Medulla oblongata (tissue), 1 donor: ENCODE data around the gene ATP5F1E.
A peak's percentile ranks its signal among the peaks of the same experiment; 100 is the strongest.

Source experiments
- DNase-seq: peaks from one replicate; pipeline ENCODE4 v3.0.0-alpha.2; 2015; ENCODE audit errors: extremely low spot score

ATP5F1E gene

GRCh38 chr20:59032023-59032712 is at the start of gene ATP5F1E:
Gene ATP5F1E, minus strand, starts transcription at chr20:59032335. Its CDS starts 84 bp downstream, at chr20:59032251.
- DNase-seq, result peak; percentile 97

DNA sequence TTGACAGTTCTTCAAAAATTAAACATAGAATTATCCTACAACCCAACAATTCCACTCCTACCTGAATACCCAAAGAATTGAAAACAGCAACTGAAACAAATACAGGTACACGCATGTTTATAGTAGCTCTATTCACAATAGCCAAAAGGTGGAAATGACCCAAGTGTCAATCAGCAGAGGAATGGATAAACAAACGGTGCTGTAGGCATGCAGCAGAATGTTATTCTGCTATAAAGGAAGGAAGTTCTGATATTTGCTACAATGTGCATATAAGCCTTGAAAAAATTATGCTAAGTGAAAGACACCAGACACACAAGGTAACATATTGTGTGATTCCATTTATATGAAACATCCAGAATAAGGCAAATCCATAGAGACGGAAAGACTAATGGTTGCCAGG is 48.9 kb upstream of the ATP5F1E start:
- DNase-seq, result no peak

- no peak for DNase-seq
These were observed 46.1 kb upstream of the ATP5F1E start for GRCh38 chr20:59078231-59078630.

- no peak for DNase-seq
These were observed 45.6 kb upstream of the ATP5F1E start for GRCh38 chr20:59077705-59078104.

GRCh38 chr20:59075934-59076508 is 43.9 kb upstream of the ATP5F1E start:
- DNase-seq, result no peak

GRCh38 chr20:59074456-59074855 is 42.3 kb upstream of the ATP5F1E start:
- DNase-seq, result no peak

- no peak for DNase-seq
These were observed 41.4 kb upstream of the ATP5F1E start for GRCh38 chr20:59073582-59073981.

DNA sequence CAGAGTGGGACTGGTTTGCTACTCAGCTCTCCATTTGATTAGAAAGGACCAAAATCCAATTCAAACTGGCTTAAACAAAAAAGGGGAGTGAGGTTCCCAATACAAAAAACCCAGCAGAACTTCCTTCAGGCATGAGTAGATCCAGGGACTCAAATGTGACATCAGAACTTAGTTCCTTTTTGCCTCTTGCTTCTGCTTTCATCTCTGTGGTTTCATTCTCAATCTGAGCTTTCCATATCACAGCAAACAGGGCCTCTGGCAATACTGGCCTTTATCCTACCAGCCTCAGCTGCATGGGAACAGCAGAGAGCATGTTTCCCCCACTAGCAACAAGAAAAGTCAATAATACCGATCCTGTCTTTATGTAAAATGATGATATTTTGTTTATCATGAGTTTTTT is 39.1 kb upstream of the ATP5F1E start:
- peak; percentile 47 for DNase-seq

- no peak for DNase-seq
These were observed 36.9 kb upstream of the ATP5F1E start for GRCh38 chr20:59069026-59069425.

GRCh38 chr20:59068534-59068933 is 36.4 kb upstream of the ATP5F1E start:
- DNase-seq, result no peak

DNA sequence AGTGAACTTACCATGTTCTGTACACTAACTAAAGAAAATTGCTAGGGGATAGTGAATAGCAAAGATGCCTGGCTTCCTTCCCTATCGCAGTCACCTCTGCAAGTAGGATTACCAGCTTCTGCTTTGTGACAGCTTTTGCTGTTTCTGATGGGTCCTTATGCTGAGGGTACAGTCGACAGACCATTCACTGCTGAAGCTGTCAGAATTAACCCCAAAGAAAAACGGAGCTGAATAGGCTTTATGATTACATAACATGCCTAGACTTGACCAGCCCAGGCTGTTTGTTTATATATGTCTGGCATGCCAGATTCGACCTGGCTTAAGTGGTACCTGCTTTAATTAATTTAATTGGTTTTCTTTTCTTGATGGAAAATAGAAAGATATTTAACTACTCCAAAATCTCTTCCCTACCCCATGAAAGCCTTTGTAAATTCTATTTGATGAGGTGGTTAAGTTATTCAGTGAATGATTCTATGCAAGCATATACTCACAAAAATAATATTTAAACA is 32.1 kb upstream of the ATP5F1E start:
- no peak for DNase-seq

DNA sequence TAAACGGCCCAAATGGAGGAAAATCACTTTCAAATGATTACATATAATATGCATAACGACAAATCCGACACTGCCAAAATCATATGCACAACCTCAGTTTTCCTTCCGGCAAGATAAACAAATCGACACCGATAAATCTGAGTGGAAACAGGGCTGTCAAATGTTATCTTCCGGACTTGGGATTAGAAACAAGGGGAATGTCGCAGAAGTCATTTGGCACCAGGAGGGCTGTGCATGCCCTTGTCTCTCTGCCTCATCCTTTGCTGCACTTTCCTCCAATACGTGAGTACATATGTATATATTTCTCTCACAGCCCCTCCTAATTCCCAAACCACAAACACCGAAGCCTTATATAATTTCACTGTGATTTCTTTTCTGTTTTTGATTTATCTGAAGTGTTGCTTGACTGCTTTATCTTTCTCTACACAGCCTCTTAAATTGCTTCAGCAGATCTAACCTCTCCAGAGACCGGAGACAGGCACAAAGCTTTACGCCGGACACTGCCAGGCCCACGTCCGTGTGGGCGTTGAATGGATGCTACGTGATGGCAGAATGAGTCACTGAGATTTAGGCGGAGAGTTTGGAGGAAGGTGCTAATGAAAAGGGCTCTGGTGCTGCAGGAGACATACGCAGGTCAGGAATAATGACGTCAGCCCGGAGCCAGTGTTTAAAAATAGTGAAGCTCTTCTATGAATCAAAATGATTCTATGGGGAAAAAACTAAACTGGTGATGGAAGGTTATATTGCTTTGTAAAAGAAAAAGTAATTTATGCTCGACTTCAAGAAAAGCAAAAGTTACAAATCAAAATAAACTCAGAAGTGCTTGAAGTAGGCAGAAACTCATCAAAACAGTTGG is 31.5 kb upstream of the ATP5F1E start:
- DNase-seq, result no peak

- no peak for DNase-seq
These were observed 29.9 kb upstream of the ATP5F1E start for GRCh38 chr20:59062081-59062480.

DNA sequence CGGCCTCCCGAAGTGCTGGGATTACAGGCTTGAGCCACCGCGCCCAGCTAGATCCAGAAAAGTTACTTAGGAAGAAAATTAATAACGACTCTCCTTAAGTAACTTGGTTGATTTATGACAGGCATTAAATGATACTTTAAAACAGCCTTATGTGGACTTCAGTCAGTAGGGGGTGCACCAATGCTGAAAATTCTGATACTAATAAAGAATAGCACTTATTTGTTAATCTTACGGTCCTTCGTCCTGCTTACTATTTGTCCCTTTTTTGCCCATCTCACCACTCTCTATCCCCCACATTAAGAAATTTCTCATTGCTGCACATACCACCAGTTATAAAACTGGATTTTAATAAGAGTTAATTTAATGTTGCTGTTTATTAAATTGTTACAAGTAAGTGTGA is 23.2 kb upstream of the ATP5F1E start:
- no peak for DNase-seq

GRCh38 chr20:59051666-59052185 is 19.6 kb upstream of the ATP5F1E start:
- DNase-seq, result no peak

DNA sequence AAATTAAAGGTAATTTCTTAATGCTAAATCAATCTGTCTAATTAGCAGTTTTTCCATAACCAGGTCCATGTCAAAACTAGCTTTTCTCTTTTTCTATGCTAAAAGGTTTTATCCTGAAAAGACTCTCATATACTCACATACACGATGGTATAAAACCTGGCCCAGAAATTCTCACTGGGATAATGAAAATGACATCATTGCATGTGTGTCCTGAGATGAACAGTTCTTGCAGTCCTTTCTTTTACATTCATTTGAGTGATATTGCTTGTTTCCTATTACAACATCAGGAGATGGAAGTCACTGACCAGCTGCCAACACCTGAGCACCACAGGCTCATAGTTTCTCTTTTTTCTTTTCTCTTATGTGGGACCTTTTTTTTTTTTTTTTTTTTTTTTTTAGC is 18.3 kb upstream of the ATP5F1E start:
- DNase-seq, result no peak

- DNase-seq, result no peak
These were observed 16.5 kb upstream of the ATP5F1E start for GRCh38 chr20:59048681-59049030.

GRCh38 chr20:59047938-59048680 is 16.0 kb upstream of the ATP5F1E start:
- no peak for DNase-seq

DNA sequence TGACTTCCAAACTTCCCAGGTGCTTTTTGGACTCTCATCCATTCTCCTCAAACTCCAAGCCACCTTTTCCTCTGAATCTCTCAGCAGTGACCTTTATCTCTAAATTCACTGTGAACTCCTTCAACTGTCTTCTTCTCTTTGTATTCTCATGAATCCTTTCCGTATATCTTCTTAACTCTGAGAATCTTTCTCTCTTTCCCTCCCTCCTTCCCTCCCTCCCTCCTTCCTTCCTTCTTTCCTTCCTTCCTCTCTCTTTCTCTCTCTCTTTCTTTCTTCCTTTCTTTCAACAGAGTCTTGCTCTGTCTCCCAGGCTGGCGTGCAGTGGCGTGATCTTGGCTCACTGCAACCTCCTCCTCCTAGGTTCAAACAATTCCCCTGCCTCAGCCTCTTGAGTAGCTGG is 14.7 kb upstream of the ATP5F1E start:
- DNase-seq, result no peak

DNA sequence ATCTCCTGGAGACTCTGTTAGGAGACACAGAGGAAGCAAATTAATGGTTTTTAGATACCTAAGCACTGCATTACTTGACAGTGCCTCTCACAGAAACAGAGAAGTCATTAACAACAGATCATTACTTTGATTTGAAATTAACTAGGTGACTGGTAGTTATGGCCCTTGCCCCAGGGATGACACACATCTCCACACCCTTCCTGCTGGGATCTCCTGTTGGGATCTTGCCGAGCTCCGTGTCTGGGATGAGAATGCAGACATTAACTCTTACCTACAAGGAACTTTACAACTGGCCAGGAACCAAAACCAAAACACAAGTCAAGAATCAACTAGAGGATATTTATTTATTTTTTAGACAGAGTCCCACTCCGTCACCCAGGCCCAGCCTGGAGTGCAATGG is 12.7 kb upstream of the ATP5F1E start:
- no peak for DNase-seq

DNA sequence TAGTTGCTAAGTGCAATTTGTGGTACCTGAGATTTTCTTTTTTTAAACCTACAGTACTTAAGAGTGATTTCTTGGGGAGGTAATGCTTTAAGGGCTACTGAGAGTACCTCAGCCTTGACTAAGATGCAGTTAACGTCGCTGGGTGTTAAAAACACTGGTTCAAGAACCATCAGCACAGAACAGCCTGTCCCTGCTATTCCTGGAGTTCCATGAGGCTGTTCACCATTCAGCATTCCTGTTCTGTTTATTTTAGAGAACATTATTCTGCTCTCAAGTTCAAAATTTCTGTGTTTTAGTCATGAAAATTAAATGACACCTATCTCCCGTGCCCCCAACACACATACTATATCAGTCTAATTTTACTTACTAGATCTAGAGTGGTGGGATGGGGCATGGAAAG is 12.2 kb upstream of the ATP5F1E start:
- DNase-seq, result no peak

- DNase-seq, result no peak
These were observed 11.6 kb upstream of the ATP5F1E start for GRCh38 chr20:59043698-59044097.
